AG04449 (cell line): ENCODE data around the gene GRM4.
"Not testable (repeated sequence)": the region's sequence is repeated elsewhere in the genome, so short reads cannot be mapped to it uniquely, and the experiment has no call there.

Source experiments
- CTCF ChIA-PET: fragments of 350-600 bp; formaldehyde crosslinking; extraction: SDS; loops from one replicate; lab custom pipeline; 2021; ENCODE audit warnings: antibody characterized with exemption; lab: Yijun Ruan, JAX
- POLR2A ChIA-PET: fragments of 400-600, 350-600 bp; formaldehyde crosslinking; extraction: SDS; loops from one replicate; lab custom pipeline; 2020; ENCODE audit warnings: antibody characterized with exemption, inconsistent platforms; lab: Yijun Ruan, JAX
- DNase-seq: peaks from one replicate; pipeline ENCODE4 v3.0.0-alpha.2; 2010; ENCODE audit warnings: low read depth, low spot score
- H3K4me3 ChIP-seq: 2 replicates; pipeline ENCODE4 v1.5.1; 2011; ENCODE audit warnings: low read depth, mild to moderate bottlenecking, control low read depth, low read length
- TF ChIP-seq, protein P1 (sequence below): IDR thresholded peaks from one replicate; pipeline ENCODE4 v1.5.1; 2011; ENCODE audit warnings: mild to moderate bottlenecking, moderate library complexity, low read length, control low read depth, inconsistent platforms; ENCODE audit not compliant: insufficient read depth; ENCODE audit errors: missing control alignments

GRM4 gene

DNA sequence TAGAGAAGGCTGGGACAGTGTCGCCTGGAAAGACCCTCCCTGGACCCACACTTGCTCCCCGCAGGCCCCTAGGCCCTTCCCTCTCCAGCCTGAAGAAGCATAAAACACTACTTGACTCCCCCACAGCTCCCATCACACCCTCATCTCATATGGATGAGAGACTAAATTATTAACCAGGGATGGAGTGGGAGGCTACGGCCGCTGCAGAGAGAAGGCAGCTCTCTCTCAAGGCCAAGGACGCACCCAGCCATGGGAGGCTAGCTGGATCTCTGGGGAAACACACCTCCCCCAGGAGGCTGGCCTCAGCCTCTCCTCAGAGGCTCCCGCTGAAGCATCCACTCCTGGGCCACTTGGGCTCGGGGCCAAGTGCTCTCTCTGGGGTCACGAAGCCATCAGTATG lies 102.5 kb downstream of the GRM4 start:
- H3K4me3 ChIP-seq = no peak overlapping the region
- CTCF ChIA-PET = interaction anchor here (0.5 to 2.7 kb wide), 4 partner anchors 8 to 497 kb away, joined by 3 to 19 read pairs (median 4); no protein-coding TSS in a partner anchor
- TF ChIP-seq, protein P1, sequence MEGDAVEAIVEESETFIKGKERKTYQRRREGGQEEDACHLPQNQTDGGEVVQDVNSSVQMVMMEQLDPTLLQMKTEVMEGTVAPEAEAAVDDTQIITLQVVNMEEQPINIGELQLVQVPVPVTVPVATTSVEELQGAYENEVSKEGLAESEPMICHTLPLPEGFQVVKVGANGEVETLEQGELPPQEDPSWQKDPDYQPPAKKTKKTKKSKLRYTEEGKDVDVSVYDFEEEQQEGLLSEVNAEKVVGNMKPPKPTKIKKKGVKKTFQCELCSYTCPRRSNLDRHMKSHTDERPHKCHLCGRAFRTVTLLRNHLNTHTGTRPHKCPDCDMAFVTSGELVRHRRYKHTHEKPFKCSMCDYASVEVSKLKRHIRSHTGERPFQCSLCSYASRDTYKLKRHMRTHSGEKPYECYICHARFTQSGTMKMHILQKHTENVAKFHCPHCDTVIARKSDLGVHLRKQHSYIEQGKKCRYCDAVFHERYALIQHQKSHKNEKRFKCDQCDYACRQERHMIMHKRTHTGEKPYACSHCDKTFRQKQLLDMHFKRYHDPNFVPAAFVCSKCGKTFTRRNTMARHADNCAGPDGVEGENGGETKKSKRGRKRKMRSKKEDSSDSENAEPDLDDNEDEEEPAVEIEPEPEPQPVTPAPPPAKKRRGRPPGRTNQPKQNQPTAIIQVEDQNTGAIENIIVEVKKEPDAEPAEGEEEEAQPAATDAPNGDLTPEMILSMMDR = no peak
- no peak for DNase-seq
- POLR2A ChIA-PET = no interaction called here

DNA sequence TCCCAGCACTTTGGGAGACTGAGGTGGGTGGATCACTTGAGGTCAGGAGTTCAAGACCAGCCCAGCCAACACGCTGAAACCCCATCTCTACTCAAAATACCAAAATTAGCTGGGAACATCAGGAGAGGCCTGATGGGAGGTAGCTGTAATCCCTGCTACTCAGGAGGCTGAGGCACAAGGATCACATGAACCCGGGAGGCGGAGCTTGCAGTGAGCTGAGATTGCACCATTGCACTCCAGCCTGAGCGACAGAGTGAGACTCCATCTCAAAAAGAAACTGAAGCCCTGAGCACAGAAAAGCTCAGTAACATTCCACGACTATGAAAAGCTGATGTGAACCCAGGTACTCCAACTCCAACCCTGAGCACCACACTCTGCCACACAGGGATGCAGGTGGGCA lies 103.9 kb downstream of the GRM4 start:
- CTCF ChIA-PET = interaction anchor here (2.7 kb wide), 1 partner anchor 12 kb away, joined by 19 read pairs; no protein-coding TSS in a partner anchor
- H3K4me3 ChIP-seq, DNase-seq, POLR2A ChIA-PET: not testable (repeated sequence)

DNA sequence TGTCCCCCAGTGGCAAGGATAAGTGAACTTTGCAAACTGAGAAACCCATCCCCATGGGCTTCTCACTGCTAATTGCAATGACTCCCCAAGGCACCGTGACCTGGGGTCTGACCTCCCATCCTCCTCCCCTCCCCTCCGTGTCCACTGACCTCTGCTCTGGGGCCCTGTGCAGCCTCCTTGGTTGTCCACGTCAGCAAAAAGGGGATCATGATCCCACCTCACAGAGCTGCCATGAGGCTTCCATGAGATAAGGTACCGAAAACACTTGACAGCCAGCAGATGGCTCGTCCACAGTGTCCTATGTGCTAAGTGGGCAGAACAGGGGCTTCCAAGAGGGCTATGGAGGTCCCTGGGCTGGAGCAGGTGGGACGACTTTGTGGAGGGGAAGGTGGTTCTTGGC lies 104.5 kb downstream of the GRM4 start:
- CTCF ChIA-PET = interaction anchor here (1.1 to 2.7 kb wide), 2 partner anchors 13 kb away, joined by 4 to 19 read pairs; no protein-coding TSS in a partner anchor
- POLR2A ChIA-PET = no interaction called here
- TF ChIP-seq, protein P1 = no peak
- DNase-seq = no peak
- no peak overlapping the region for H3K4me3 ChIP-seq

DNA sequence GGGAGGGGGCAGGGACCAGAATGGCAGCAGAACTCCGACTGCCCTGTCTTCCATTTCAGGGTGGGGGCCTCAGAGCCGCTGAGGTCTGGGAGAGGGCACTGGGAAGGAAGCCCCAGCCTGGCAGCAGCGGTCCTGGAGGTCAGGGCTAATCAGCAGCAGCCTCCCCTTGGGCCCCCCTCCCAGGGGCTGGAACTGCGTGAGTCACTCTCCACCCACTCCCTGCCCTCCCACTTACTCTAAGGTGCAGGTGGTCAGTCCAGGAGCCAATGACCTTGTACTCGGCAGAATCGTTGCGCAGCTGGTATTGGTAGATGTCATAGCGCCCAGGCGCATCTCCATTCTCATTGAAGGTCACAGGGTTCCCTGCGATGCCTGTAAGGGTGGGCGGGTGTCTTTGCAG lies 105.9 kb downstream of the GRM4 start:
- TF ChIP-seq, protein P1 = no peak
- H3K4me3 ChIP-seq = no peak overlapping the region
- POLR2A ChIA-PET = no interaction called here
- CTCF ChIA-PET = no interaction called here
- DNase-seq = no peak

DNA sequence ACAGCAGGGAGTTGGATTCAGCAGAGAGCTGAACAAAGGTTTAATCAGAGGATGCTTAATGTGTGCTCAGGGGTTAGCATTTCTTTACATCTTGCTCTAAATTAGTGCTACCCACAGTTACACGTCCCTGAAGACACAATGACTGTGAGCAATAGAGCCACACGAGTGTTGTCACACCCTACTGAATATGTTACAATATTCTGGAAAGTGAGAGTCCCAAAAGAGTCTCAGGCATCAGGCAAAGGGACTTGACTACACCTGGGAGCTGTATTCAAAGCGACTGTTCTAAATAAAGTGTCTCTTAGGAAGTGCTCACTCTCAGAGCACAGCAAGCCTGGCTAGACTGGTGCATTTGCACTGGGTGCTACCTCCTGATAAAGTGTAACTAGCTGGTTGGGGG lies 108.7 kb downstream of the GRM4 start:
- POLR2A ChIA-PET = no interaction called here
- CTCF ChIA-PET = interaction anchor here (1.9 to 2.1 kb wide), 2 partner anchors 10 to 12 kb away, joined by 5 to 13 read pairs; no protein-coding TSS in a partner anchor
- TF ChIP-seq, protein P1 = no peak
- no peak overlapping the region for H3K4me3 ChIP-seq
- DNase-seq = no peak

DNA sequence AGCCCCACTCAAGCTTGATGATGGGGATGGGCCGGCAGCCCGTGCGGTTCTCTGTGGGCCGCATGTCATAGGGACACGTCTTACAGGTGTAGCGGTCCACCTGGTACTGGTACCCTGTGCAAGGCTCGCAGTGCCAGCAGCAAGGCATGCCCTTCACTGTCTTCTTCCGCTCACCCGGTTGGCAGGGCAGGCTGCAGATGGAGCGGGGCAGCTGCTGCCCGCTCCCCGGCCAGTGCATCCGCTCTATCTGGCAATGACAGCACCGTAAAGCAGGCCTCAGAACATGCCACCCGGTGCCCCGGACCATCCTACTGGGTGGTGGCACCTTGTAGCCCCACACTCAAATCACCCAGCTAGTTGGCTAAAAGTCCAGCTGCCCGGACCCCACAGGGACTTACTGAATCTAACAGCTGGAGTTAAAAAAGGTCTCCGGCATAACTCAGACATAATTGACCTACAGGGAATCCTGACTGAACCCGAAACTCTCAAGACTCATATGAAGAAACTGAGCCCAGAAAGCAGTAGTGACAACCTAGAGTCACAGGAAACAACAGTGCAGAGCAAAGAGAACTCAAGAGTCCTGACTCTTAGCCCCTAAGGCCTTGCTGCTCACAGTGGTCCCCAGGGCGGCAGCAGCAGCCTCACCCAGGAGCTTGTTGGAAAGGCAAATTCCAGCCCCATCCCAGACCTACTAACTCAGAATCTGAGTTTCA lies 109.4 kb downstream of the GRM4 start:
- ChIA-PET CTCF (interaction anchor here (1.9 to 2.1 kb wide), 2 partner anchors 9 to 11 kb away, joined by 5 to 13 read pairs; no protein-coding TSS in a partner anchor), POLR2A (no interaction called here)
- DNase-seq = no peak
- no peak overlapping the region for H3K4me3 ChIP-seq
- TF ChIP-seq, protein P1 = no peak
